Measurements from ENCODE around the gene SMAD4. TPM values are rescaled to one million over a fixed set of nuclear protein-coding genes. Genes with fewer than 3 reads are reported as not detected.

The SMAD4 gene
- total RNA-seq, 4 donors from 2014 or later: 163 to 305 (median 250) TPM

GRCh38 chr18:51064256-51064655 lies 34.2 kb downstream of the SMAD4 start:
- H3K9me3 ChIP-seq: no peaks in the 10 kb centered on the region
- intact Hi-C loops (cut with DNase I): no loop called here
- no peaks in the 10 kb centered on the region for H3K27me3 ChIP-seq
- peaks cover 0 to 7% of the 10 kb centered on the region in 2 donors for H3K4me1 ChIP-seq
- DNase-seq: no peak
- H3K36me3 ChIP-seq: peaks cover 13 to 27% of the 10 kb centered on the region in 2 donors
- H3K4me3 ChIP-seq (replicated peaks in 1 of 3): no peak overlapping the region
- TF ChIP-seq, protein P1, sequence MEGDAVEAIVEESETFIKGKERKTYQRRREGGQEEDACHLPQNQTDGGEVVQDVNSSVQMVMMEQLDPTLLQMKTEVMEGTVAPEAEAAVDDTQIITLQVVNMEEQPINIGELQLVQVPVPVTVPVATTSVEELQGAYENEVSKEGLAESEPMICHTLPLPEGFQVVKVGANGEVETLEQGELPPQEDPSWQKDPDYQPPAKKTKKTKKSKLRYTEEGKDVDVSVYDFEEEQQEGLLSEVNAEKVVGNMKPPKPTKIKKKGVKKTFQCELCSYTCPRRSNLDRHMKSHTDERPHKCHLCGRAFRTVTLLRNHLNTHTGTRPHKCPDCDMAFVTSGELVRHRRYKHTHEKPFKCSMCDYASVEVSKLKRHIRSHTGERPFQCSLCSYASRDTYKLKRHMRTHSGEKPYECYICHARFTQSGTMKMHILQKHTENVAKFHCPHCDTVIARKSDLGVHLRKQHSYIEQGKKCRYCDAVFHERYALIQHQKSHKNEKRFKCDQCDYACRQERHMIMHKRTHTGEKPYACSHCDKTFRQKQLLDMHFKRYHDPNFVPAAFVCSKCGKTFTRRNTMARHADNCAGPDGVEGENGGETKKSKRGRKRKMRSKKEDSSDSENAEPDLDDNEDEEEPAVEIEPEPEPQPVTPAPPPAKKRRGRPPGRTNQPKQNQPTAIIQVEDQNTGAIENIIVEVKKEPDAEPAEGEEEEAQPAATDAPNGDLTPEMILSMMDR (IDR thresholded peaks at IDR 0.05): no peak
- no peak for TF ChIP-seq POLR2A (IDR thresholded peaks at IDR 0.05)
- no peak overlapping the region for H3K27ac ChIP-seq

- intact Hi-C loops (cut with DNase I): no loop called here
- Histone ChIP-seq H3K9me3 (no peaks in the 10 kb centered on the region), H3K27me3 (no peaks in the 10 kb centered on the region), H3K4me1 (peaks cover 0 to 7% of the 10 kb centered on the region in 2 donors), H3K4me3 (replicated peaks in 1 of 3) (no peak overlapping the region), H3K27ac (no peak overlapping the region), H3K36me3 (peaks cover 10 to 19% of the 10 kb centered on the region in 2 donors)
- 89 to 94% methylated on average over 4 of the region's 4 CpGs for WGBS, 2 donors
- no peak for DNase-seq
- TF ChIP-seq, protein P1 (IDR thresholded peaks at IDR 0.05): no peak
- TF ChIP-seq POLR2A (IDR thresholded peaks at IDR 0.05): no peak
These were observed 36.3 kb downstream of the SMAD4 start for GRCh38 chr18:51066273-51066672.

- WGBS, 2 donors: 95 to 99% methylated on average over 4 of the region's 4 CpGs
- DNase-seq: no peak
- Histone ChIP-seq H3K27ac (no peak overlapping the region), H3K4me3 (replicated peaks in 1 of 3) (no peak overlapping the region), H3K27me3 (no peaks in the 10 kb centered on the region), H3K36me3 (peaks cover 13 to 18% of the 10 kb centered on the region in 2 donors), H3K4me1 (peaks cover 0 to 7% of the 10 kb centered on the region in 2 donors), H3K9me3 (no peaks in the 10 kb centered on the region)
- intact Hi-C loops (cut with DNase I): no loop called here
- TF ChIP-seq, protein P1 (IDR thresholded peaks at IDR 0.05): no peak
- TF ChIP-seq POLR2A (IDR thresholded peaks at IDR 0.05): no peak
These were observed 38.1 kb downstream of the SMAD4 start for GRCh38 chr18:51068105-51068504.

DNA sequence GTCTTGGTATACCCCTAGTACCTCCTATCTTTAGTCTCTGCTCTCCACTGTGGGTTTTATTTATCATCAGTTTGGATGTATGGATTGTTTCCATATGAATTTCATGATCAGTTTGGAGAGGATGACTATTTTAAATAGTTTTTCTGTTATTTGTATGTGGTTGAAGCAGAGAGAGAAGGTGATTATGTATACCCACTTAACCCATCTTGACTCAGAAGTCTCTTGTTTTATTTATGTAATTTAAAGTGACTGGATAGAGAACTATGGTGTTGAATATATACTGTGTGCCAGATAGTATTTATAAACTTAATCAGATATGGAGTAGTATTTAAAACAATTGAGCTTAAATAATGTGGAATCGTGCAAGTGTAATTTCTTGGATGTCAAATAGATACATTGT lies 39.9 kb downstream of the SMAD4 start:
- H3K9me3 ChIP-seq: no peaks in the 10 kb centered on the region
- no peak overlapping the region for H3K27ac ChIP-seq
- H3K27me3 ChIP-seq: no peaks in the 10 kb centered on the region
- no peaks in the 10 kb centered on the region for H3K4me1 ChIP-seq
- peaks cover 13 to 18% of the 10 kb centered on the region in 2 donors for H3K36me3 ChIP-seq
- intact Hi-C loops (cut with DNase I): no loop called here
- H3K4me3 ChIP-seq (replicated peaks in 1 of 3): no peak overlapping the region
- 93 to 98% methylated on average over 1 of the region's 1 CpG for WGBS, 2 donors
- DNase-seq: no peak
- TF ChIP-seq POLR2A (IDR thresholded peaks at IDR 0.05): no peak
- TF ChIP-seq, protein P1 (IDR thresholded peaks at IDR 0.05): no peak

- WGBS, 2 donors: 99 to 100% methylated on average over 2 of the region's 2 CpGs
- H3K36me3 ChIP-seq: peaks cover 10 to 18% of the 10 kb centered on the region in 2 donors
- no peaks in the 10 kb centered on the region for H3K4me1 ChIP-seq
These were observed 40.5 kb downstream of the SMAD4 start for GRCh38 chr18:51070545-51070944.

More at GRCh38 chr18:51070545-51070944, 40.5 kb downstream of the SMAD4 start:
- intact Hi-C loops (cut with DNase I): no loop called here
- DNase-seq: no peak
- Histone ChIP-seq H3K4me3 (replicated peaks in 1 of 3) (no peak overlapping the region), H3K9me3 (no peaks in the 10 kb centered on the region), H3K27me3 (no peaks in the 10 kb centered on the region), H3K27ac (no peak overlapping the region)
- no peak for TF ChIP-seq POLR2A (IDR thresholded peaks at IDR 0.05)
- TF ChIP-seq, protein P1 (IDR thresholded peaks at IDR 0.05): no peak
